Measurements from ENCODE around the gene DEF6.

The DEF6 gene, protein sequence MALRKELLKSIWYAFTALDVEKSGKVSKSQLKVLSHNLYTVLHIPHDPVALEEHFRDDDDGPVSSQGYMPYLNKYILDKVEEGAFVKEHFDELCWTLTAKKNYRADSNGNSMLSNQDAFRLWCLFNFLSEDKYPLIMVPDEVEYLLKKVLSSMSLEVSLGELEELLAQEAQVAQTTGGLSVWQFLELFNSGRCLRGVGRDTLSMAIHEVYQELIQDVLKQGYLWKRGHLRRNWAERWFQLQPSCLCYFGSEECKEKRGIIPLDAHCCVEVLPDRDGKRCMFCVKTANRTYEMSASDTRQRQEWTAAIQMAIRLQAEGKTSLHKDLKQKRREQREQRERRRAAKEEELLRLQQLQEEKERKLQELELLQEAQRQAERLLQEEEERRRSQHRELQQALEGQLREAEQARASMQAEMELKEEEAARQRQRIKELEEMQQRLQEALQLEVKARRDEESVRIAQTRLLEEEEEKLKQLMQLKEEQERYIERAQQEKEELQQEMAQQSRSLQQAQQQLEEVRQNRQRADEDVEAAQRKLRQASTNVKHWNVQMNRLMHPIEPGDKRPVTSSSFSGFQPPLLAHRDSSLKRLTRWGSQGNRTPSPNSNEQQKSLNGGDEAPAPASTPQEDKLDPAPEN

DNA sequence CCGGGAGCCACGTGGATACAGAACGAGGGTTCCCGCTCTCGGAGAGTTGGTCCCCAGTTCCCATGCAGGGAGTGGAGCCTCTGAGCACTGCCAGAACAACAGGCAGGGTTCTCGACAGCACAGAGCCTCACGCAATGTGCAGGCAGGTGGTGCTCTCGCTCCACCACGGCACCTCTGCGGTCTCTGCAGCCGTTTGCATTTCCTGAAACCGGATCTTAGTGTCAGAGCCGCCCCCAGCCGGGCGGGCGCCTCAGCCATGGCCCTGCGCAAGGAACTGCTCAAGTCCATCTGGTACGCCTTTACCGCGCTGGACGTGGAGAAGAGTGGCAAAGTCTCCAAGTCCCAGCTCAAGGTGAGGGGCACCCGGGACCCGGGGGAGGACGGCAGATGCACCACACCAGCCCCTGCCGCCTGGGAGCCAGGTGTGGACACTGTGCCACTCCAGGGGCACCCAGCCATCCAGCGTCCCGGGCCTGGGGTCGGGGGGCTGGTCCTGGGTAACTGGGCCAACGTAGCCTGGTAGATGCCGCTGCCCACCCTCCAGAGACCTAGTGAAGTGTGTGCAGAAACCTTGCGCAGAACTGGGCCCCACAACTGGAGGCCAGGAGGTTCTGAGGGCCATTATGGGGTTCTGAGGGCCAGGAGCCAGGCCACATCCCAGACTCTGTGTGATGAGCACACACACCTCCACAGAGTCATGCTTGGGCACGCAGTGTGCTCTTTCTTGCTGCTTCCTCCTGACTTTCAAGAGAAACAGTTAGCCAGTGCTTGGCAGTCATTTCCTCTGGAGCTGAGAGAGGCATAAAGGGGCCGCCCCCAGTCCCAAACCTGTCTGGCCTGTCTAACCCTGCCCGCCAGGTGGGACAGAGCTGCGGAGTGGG is at the start of gene DEF6:
Gene DEF6, plus strand, starts transcription at position 218 of the 881 bp plus-strand sequence. Its CDS starts 39 bp downstream, at position 257.
- in situ Hi-C loops (cut with MboI; ENCODE audit: low sequenced_read_pairs, unreplicated experiment): no loop called here
- TF ChIP-seq, protein P1, sequence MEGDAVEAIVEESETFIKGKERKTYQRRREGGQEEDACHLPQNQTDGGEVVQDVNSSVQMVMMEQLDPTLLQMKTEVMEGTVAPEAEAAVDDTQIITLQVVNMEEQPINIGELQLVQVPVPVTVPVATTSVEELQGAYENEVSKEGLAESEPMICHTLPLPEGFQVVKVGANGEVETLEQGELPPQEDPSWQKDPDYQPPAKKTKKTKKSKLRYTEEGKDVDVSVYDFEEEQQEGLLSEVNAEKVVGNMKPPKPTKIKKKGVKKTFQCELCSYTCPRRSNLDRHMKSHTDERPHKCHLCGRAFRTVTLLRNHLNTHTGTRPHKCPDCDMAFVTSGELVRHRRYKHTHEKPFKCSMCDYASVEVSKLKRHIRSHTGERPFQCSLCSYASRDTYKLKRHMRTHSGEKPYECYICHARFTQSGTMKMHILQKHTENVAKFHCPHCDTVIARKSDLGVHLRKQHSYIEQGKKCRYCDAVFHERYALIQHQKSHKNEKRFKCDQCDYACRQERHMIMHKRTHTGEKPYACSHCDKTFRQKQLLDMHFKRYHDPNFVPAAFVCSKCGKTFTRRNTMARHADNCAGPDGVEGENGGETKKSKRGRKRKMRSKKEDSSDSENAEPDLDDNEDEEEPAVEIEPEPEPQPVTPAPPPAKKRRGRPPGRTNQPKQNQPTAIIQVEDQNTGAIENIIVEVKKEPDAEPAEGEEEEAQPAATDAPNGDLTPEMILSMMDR (IDR thresholded peaks at IDR 0.05; ENCODE audit: borderline replicate concordance, control extremely low read depth, extremely low read depth, insufficient read depth, missing control alignments): peak; percentile 92

DNA sequence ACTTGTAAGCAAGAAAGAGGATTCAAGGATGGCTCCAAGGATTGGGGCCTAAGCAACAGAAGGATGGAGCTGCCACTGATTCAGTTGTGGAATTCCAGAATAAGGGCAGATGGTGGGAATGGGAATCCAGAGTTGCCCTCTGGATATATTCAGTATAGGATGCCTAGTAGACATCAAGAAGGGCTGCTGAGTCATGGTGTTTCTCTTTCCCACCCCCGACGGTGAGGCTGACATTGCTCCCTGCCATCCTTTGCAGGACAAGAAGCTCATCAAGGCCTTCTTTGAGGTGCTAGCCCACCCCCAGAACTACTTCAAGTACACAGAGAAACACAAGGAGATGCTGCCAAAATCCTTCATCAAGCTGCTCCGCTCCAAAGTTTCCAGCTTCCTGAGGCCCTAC is 49.3 kb upstream of the DEF6 start:
- in situ Hi-C loops (cut with MboI; ENCODE audit: low sequenced_read_pairs, unreplicated experiment): no loop called here
- TF ChIP-seq, protein P1 (IDR thresholded peaks at IDR 0.05; ENCODE audit: borderline replicate concordance, control extremely low read depth, extremely low read depth, insufficient read depth, missing control alignments): no peak
- no peak for DNase-seq (ENCODE audit: low spot score)

More for the DNA sequence above, at the start of gene DEF6:
- DNase-seq (ENCODE audit: low spot score): peak; percentile 95

DNA sequence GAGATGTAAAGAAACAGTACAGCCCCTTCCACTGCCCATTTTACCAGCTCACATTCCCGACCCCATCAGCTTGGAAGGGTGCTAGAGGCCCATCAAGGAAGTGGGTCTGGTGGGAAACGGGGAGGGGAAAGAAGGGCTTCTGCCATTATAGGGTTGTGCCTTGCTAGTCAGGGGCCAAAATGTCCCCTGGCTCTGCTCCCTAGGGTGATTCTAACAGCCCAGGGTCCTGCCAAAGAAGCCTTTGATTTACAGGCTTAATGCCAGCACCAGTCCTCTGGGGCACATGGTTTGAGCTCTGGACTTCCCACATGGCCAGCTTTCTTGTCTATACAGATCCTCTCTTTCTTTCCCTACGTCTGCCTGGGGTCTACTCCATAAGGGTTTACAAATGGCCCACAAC is 48.7 kb upstream of the DEF6 start:
- in situ Hi-C loops (cut with MboI; ENCODE audit: low sequenced_read_pairs, unreplicated experiment): no loop called here
- TF ChIP-seq, protein P1 (IDR thresholded peaks at IDR 0.05; ENCODE audit: borderline replicate concordance, control extremely low read depth, extremely low read depth, insufficient read depth, missing control alignments): no peak
- DNase-seq (ENCODE audit: low spot score): no peak

DNA sequence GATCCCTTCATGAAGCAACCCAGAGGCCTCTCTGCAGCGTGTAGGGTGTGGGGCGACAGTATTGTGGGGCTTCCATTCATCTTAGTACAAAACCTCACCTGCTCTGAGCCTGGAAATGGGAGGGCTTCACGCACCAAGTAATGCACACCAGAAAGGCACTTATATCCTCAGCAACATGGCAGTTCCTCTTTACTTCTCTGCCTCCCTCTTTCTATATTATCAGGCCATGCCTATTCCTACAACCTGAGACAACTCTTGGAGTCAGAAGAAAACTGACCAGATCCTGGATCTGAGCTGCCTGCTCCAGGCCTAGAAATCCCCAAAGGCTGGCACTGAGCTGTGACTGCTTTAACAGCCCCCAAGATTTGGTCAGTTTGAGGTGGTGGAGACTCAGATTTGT is 45.7 kb upstream of the DEF6 start:
- TF ChIP-seq, protein P1 (IDR thresholded peaks at IDR 0.05; ENCODE audit: borderline replicate concordance, control extremely low read depth, extremely low read depth, insufficient read depth, missing control alignments): no peak
- DNase-seq (ENCODE audit: low spot score): no peak
- in situ Hi-C loops (cut with MboI; ENCODE audit: low sequenced_read_pairs, unreplicated experiment): no loop called here

DNA sequence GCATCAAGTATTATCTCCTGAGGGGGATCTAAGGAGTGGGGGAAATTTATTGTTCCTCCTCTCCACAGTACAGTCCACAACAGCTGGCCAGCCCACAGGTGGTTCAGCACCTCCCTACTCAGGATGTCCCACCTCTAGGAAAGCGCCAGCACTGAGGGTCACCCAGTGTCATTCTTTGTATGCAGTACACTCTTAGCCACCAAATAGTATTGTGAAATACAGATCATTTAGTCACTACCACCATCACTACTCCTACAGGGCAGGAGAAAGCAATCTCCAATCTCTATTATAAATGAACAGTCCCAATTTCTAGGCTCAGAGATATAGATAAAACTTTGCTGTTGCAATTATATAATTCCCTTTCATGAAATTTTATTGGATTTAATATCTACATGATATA is 44.4 kb upstream of the DEF6 start:
- in situ Hi-C loops (cut with MboI; ENCODE audit: low sequenced_read_pairs, unreplicated experiment): no loop called here
- TF ChIP-seq, protein P1 (IDR thresholded peaks at IDR 0.05; ENCODE audit: borderline replicate concordance, control extremely low read depth, extremely low read depth, insufficient read depth, missing control alignments): no peak
- no peak for DNase-seq (ENCODE audit: low spot score)

DNA sequence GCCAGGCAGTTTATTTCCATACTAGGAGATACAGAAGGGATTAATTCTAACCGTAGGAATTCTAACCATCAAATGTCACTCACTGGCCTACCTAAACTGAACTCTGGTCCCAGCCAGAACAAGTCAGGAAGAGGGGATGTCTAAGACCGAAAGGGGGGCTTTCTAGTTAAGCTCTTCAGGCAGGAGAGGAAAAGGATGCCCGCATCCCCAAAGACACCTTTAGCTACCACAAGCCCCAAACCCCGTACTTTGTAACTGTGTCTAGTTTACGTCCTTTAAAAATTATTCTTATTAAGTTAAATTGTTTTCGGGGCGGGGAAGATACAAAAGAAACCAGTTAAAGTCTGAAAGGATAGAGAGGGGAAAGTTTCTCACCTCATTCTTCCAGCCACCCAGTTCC is 39.3 kb upstream of the DEF6 start:
- DNase-seq (ENCODE audit: low spot score): no peak
- TF ChIP-seq, protein P1 (IDR thresholded peaks at IDR 0.05; ENCODE audit: borderline replicate concordance, control extremely low read depth, extremely low read depth, insufficient read depth, missing control alignments): no peak
- in situ Hi-C loops (cut with MboI; ENCODE audit: low sequenced_read_pairs, unreplicated experiment): no loop called here

All from GM13976 (cell line).